MG63 (cell line): ENCODE results near the gene TRIM77. TPM values are rescaled to one million over a fixed set of nuclear protein-coding genes. Genes with fewer than 3 reads are reported as not detected.
"Not testable (repeated sequence)": the region's sequence is repeated elsewhere in the genome, so short reads cannot be mapped to it uniquely, and the experiment has no call there.

ENCODE experiments used
- DNase-seq: peaks from one replicate; pipeline ENCODE4 v3.0.0-alpha.2; 2020
- H3K27me3 ChIP-seq: fragments of 250-450 bp; sonication (Bioruptor Pico); 2 replicates; pipeline ENCODE4 v1.5.1; 2020; ENCODE audit warnings: mild to moderate bottlenecking, moderate library complexity
- H3K36me3 ChIP-seq: fragments of 250-450 bp; sonication (Bioruptor Pico); 2 replicates; pipeline ENCODE4 v1.5.1; 2020; ENCODE audit warnings: mild to moderate bottlenecking, moderate library complexity
- H3K4me3 ChIP-seq: fragments of 250-450 bp; sonication (Bioruptor Pico); 2 replicates; pipeline ENCODE4 v1.5.1; 2020; ENCODE audit warnings: mild to moderate bottlenecking, moderate library complexity
- H3K9me3 ChIP-seq: fragments of 250-450 bp; sonication (Bioruptor Pico); 2 replicates; pipeline ENCODE4 v1.5.1; 2020; ENCODE audit warnings: mild to moderate bottlenecking, moderate library complexity
- total RNA-seq: library from RNA; depleted of rRNA; stranded (reverse); fragments of >200 nt; shearing (Covaris generic); gene quantifications from 2 replicates; pipeline ENCODE4 v1.2.3, GENCODE V29; 2014; ENCODE audit warnings: low replicate concordance; rRNA removed

Gene TRIM77
- not detected in 2 replicates for total RNA-seq

GRCh38 chr11:89709999-89710398 is at the start of gene TRIM77:
TSS of gene TRIM77 (plus strand) at chr11:89710299. CDS start at chr11:89710299, 0 bp downstream.
- not testable (repeated sequence) for H3K27me3 ChIP-seq, H3K4me3 ChIP-seq, DNase-seq, H3K9me3 ChIP-seq, H3K36me3 ChIP-seq

GRCh38 chr11:89667001-89667400 is 43.1 kb upstream of the TRIM77 start:
- Histone ChIP-seq H3K27me3 (no peaks in the 10 kb centered on the region), H3K9me3 (no peaks in the 10 kb centered on the region), H3K4me3 (no peak overlapping the region), H3K36me3 (no peaks in the 10 kb centered on the region)
- no peak for DNase-seq

- H3K36me3 ChIP-seq, H3K27me3 ChIP-seq, H3K4me3 ChIP-seq, H3K9me3 ChIP-seq, DNase-seq: not testable (repeated sequence)
Observed at GRCh38 chr11:89668158-89668557, 41.9 kb upstream of the TRIM77 start.

- H3K9me3 ChIP-seq, H3K36me3 ChIP-seq, DNase-seq, H3K27me3 ChIP-seq, H3K4me3 ChIP-seq: not testable (repeated sequence)
Observed at GRCh38 chr11:89669586-89669985, 40.5 kb upstream of the TRIM77 start.

GRCh38 chr11:89669993-89670669 is 40.0 kb upstream of the TRIM77 start:
- H3K27me3 ChIP-seq, H3K4me3 ChIP-seq: not testable (repeated sequence)

GRCh38 chr11:89672547-89672946 is 37.6 kb upstream of the TRIM77 start:
- not testable (repeated sequence) for H3K9me3 ChIP-seq, H3K36me3 ChIP-seq, H3K27me3 ChIP-seq, DNase-seq, H3K4me3 ChIP-seq

More at GRCh38 chr11:89669993-89670669, 40.0 kb upstream of the TRIM77 start:
- not testable (repeated sequence) for H3K36me3 ChIP-seq, DNase-seq, H3K9me3 ChIP-seq

- H3K4me3 ChIP-seq, H3K27me3 ChIP-seq, H3K9me3 ChIP-seq, DNase-seq, H3K36me3 ChIP-seq: not testable (repeated sequence)
Observed at GRCh38 chr11:89673380-89673779, 36.7 kb upstream of the TRIM77 start.

GRCh38 chr11:89675383-89675782 is 34.7 kb upstream of the TRIM77 start:
- not testable (repeated sequence) for H3K4me3 ChIP-seq, DNase-seq, H3K27me3 ChIP-seq, H3K36me3 ChIP-seq, H3K9me3 ChIP-seq

GRCh38 chr11:89675948-89676347 is 34.2 kb upstream of the TRIM77 start:
- not testable (repeated sequence) for H3K36me3 ChIP-seq, H3K9me3 ChIP-seq, DNase-seq, H3K4me3 ChIP-seq, H3K27me3 ChIP-seq

- not testable (repeated sequence) for DNase-seq
Observed at GRCh38 chr11:89707080-89707479, 3.0 kb upstream of the TRIM77 start.

GRCh38 chr11:89724866-89725498 is 14.9 kb downstream of the TRIM77 start:
- H3K9me3 ChIP-seq, H3K36me3 ChIP-seq, H3K4me3 ChIP-seq, DNase-seq, H3K27me3 ChIP-seq: not testable (repeated sequence)

More at GRCh38 chr11:89707080-89707479, 3.0 kb upstream of the TRIM77 start:
- not testable (repeated sequence) for H3K27me3 ChIP-seq, H3K4me3 ChIP-seq, H3K9me3 ChIP-seq, H3K36me3 ChIP-seq

- not testable (repeated sequence) for H3K36me3 ChIP-seq, DNase-seq, H3K4me3 ChIP-seq, H3K27me3 ChIP-seq, H3K9me3 ChIP-seq
Observed at GRCh38 chr11:89730215-89730614, 20.1 kb downstream of the TRIM77 start.

GRCh38 chr11:89736566-89736965 is 26.5 kb downstream of the TRIM77 start:
- H3K27me3 ChIP-seq: no peaks in the 10 kb centered on the region
- no peaks in the 10 kb centered on the region for H3K36me3 ChIP-seq
- H3K9me3 ChIP-seq: no peaks in the 10 kb centered on the region
- no peak overlapping the region for H3K4me3 ChIP-seq
- no peak for DNase-seq

- Histone ChIP-seq H3K9me3 (no peaks in the 10 kb centered on the region), H3K4me3 (no peak overlapping the region), H3K27me3 (no peaks in the 10 kb centered on the region), H3K36me3 (no peaks in the 10 kb centered on the region)
- DNase-seq: no peak
Observed at GRCh38 chr11:89737116-89737515, 27.0 kb downstream of the TRIM77 start.

GRCh38 chr11:89741406-89741805 is 31.3 kb downstream of the TRIM77 start:
- not testable (repeated sequence) for DNase-seq, H3K27me3 ChIP-seq, H3K4me3 ChIP-seq, H3K36me3 ChIP-seq, H3K9me3 ChIP-seq

GRCh38 chr11:89744158-89744557 is 34.1 kb downstream of the TRIM77 start:
- not testable (repeated sequence) for H3K4me3 ChIP-seq, H3K36me3 ChIP-seq, H3K9me3 ChIP-seq, DNase-seq, H3K27me3 ChIP-seq

GRCh38 chr11:89750822-89751221 is 40.7 kb downstream of the TRIM77 start:
- H3K4me3 ChIP-seq, H3K9me3 ChIP-seq, H3K36me3 ChIP-seq, H3K27me3 ChIP-seq, DNase-seq: not testable (repeated sequence)
